Activated CD8-positive, alpha-beta T cell treated with anti-CD3 and anti-CD28 coated beads for 36 hours (primary cell): Measurements from ENCODE around the gene AQP1. TPM values are rescaled to one million over a fixed set of nuclear protein-coding genes. Genes with fewer than 3 reads are reported as not detected.

ENCODE experiments used
- ATAC-seq: fragments of 200-7000 bp; cut with Tn5 transposase; one replicate; pipeline ENCODE4 v1.10.0; 2021; ENCODE audit warnings: mild to moderate bottlenecking, moderate library complexity
- CTCF ChIA-PET: fragments of 350-600 bp; sonication (Branson Sonifier 250); formaldehyde crosslinking; loops from one replicate; lab custom pipeline; 2021; ENCODE audit warnings: antibody characterized with exemption; lab: Charles Lee
- POLR2A ChIA-PET: fragments of 350-600 bp; sonication (Branson Sonifier 250); formaldehyde crosslinking; loops from one replicate; lab custom pipeline; 2021; ENCODE audit warnings: antibody characterized with exemption; lab: Charles Lee
- DNase-seq: peaks from one replicate; pipeline ENCODE4 v3.0.0-alpha.2; 2020
- H3K27ac Mint-ChIP-seq: one replicate; pipeline ENCODE4 v1.8.0; 2021; ENCODE audit warnings: mild to moderate bottlenecking, mixed read lengths
- H3K27me3 Mint-ChIP-seq: one replicate; pipeline ENCODE4 v1.8.0; 2021; ENCODE audit warnings: mixed read lengths
- H3K36me3 Mint-ChIP-seq: one replicate; pipeline ENCODE4 v1.8.0; 2021; ENCODE audit warnings: low read depth, mixed read lengths
- H3K4me1 Mint-ChIP-seq: one replicate; pipeline ENCODE4 v1.8.0; 2021; ENCODE audit warnings: low read depth, mixed read lengths
- H3K4me3 Mint-ChIP-seq: one replicate; pipeline ENCODE4 v1.8.0; 2021; ENCODE audit warnings: mild to moderate bottlenecking, moderate library complexity, mixed read lengths
- H3K9me3 Mint-ChIP-seq: one replicate; pipeline ENCODE4 v1.8.0; 2021; ENCODE audit warnings: mixed read lengths
- intact Hi-C: fragments of 100-400 bp; cut with micrococcal nuclease; formaldehyde crosslinking; loops from one replicate; pipeline ENCODE4 v1.10.0; 2022
- total RNA-seq, 2 experiments: library from RNA; stranded (reverse); gene quantifications; one replicate each; pipeline ENCODE4 v1.2.3, GENCODE V29; 2021
- TF ChIP-seq, protein P1 (sequence below): fragments of 200-600 bp; IDR thresholded peaks from one replicate; pipeline ENCODE4 v1.8.0; 2022; ENCODE audit warnings: antibody characterized with exemption, mild to moderate bottlenecking

Gene AQP1
- total RNA-seq, 2 experiments from 2014 or later: 0.22 to 0.27 TPM

DNA sequence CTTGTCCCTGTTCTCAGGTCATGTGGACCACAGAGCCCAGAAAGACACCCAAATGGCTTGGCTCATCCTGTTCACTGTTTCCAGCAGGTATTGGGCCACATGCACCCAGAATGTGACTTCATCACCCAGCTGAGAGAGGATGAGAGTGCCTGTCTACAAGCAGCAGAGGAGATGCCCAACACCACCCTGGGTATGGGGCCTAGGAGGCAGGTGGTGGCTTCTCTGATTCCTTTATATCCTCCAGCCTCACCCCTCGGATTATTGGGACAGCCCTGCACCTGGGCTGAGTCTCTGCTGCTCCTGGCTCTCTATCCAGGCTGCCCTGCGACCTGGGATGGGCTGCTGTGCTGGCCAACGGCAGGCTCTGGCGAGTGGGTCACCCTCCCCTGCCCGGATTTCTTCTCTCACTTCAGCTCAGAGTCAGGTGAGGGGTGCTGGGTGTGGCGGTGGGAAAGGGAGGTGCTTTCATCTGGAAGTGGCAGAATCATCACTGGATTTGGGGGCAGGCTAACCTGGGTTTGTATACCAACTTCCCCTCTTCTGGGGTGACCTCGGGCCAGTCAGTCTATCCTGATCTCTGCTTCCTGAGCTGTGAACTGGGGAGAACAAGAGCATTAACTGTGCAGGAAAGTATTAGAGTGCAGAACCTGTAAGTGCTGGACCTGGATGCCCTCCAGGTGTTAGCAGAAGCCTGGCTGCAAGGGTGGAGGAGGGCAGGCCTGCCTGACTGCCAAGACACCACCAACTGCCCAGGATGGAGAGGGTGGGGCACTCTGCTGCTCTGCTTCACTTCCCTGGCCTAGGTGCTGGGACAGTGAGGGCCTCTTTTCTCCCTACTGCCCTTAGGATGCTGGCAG lies 57.3 kb downstream of the AQP1 start:
- CTCF ChIA-PET: interaction anchor here (2.0 to 6.8 kb wide), 2 partner anchors 15 to 30 kb away, joined by 4 to 33 read pairs; no protein-coding TSS in a partner anchor

DNA sequence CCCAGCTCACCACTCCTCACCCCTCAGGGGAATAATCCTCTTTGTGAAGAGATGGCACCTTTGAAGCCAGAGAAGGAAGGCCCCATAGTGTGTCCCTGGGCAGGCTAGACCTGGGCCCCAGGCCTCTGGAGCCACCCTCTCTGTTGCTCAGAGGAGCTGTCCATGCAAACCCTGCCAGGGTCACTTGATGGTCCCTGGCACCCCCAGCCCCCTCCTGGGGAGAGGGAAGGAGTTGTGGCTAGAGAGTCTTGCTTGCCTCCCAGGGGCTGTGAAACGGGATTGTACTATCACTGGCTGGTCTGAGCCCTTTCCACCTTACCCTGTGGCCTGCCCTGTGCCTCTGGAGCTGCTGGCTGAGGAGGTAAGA lies 57.9 kb downstream of the AQP1 start:
- intact Hi-C loops: no loop called here
- no peak overlapping the region for H3K4me3 Mint-ChIP-seq
- no peak overlapping the region for H3K27ac Mint-ChIP-seq
- ChIA-PET POLR2A (no interaction called here), CTCF (interaction anchor here (2.0 to 6.8 kb wide), 3 partner anchors 14 to 153 kb away, joined by 4 to 33 read pairs (median 33); no protein-coding TSS in a partner anchor)
- ATAC-seq: no peak
- TF ChIP-seq, protein P1, sequence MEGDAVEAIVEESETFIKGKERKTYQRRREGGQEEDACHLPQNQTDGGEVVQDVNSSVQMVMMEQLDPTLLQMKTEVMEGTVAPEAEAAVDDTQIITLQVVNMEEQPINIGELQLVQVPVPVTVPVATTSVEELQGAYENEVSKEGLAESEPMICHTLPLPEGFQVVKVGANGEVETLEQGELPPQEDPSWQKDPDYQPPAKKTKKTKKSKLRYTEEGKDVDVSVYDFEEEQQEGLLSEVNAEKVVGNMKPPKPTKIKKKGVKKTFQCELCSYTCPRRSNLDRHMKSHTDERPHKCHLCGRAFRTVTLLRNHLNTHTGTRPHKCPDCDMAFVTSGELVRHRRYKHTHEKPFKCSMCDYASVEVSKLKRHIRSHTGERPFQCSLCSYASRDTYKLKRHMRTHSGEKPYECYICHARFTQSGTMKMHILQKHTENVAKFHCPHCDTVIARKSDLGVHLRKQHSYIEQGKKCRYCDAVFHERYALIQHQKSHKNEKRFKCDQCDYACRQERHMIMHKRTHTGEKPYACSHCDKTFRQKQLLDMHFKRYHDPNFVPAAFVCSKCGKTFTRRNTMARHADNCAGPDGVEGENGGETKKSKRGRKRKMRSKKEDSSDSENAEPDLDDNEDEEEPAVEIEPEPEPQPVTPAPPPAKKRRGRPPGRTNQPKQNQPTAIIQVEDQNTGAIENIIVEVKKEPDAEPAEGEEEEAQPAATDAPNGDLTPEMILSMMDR: no peak
- H3K36me3 Mint-ChIP-seq: no peaks in the 10 kb centered on the region
- H3K9me3 Mint-ChIP-seq: no peaks in the 10 kb centered on the region
- peaks cover 16% of the 10 kb centered on the region for H3K27me3 Mint-ChIP-seq
- DNase-seq: no peak
- no peaks in the 10 kb centered on the region for H3K4me1 Mint-ChIP-seq

More for the DNA sequence above, 57.3 kb downstream of the AQP1 start:
- Mint-ChIP-seq H3K36me3 (no peaks in the 10 kb centered on the region), H3K27ac (no peak overlapping the region), H3K4me1 (no peaks in the 10 kb centered on the region), H3K27me3 (peaks cover 18% of the 10 kb centered on the region), H3K9me3 (no peaks in the 10 kb centered on the region), H3K4me3 (no peak overlapping the region)
- TF ChIP-seq, protein P1: no peak
- POLR2A ChIA-PET: no interaction called here
- DNase-seq (no peak), ATAC-seq (no peak)
- intact Hi-C loops: no loop called here

DNA sequence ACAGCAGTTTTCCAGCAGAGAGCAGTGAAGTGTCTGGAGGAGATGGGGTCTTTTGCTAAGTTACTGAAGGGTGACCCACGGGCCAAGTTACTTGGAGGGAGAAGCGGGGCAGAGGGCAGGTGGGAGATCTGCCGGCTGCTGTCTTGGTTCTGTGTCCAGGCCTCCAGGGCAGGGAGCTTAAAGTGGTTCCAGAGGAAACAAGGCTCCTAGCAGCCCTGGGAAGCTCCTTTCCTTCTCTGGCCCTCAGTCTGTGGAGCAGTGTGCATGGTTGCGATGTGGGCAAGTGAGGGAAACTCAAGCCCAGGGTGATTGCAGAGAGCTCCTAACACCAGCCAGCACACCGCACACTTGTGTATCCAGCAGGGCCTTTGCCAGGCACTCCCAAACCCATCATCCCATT lies 58.4 kb downstream of the AQP1 start:
- H3K27ac Mint-ChIP-seq: no peak overlapping the region
- TF ChIP-seq, protein P1: no peak
- no peaks in the 10 kb centered on the region for H3K9me3 Mint-ChIP-seq
- DNase-seq (no peak), ATAC-seq (no peak)
- no peaks in the 10 kb centered on the region for H3K36me3 Mint-ChIP-seq
- ChIA-PET CTCF (interaction anchor here (2.0 to 6.8 kb wide), 3 partner anchors 14 to 153 kb away, joined by 4 to 33 read pairs (median 33); no protein-coding TSS in a partner anchor), POLR2A (no interaction called here)
- H3K27me3 Mint-ChIP-seq: peaks cover 16% of the 10 kb centered on the region
- no peaks in the 10 kb centered on the region for H3K4me1 Mint-ChIP-seq
- H3K4me3 Mint-ChIP-seq: no peak overlapping the region
- intact Hi-C loops: no loop called here

DNA sequence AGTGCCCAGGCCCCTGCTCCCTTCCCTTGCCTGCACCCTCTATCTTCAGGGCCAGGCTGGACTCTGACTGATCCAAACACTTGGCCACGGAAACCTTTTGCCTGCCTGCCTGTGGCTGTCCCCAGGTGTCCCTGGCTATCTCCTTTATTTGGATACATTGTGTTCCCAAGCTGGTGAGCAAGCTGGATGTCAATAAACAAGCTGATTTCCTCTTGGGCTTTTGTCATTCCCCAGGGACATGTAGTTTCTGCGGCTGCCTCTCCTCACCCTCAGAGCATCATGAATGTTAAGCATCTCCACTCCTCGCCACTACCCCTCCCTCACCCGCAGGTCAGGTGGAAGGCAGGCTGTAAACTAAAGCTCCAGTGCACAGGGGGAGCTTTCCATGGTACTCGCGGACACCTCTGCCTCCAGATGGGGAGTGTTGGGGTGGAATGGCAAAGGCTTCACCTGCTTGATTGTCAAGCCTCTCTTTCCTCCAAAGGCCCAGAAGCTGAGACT lies 59.0 kb downstream of the AQP1 start:
- no peaks in the 10 kb centered on the region for H3K36me3 Mint-ChIP-seq
- no peak overlapping the region for H3K27ac Mint-ChIP-seq
- H3K27me3 Mint-ChIP-seq: peaks cover 18% of the 10 kb centered on the region
- POLR2A ChIA-PET: no interaction called here
- no peaks in the 10 kb centered on the region for H3K9me3 Mint-ChIP-seq
- ATAC-seq (no peak), DNase-seq (no peak)
- H3K4me1 Mint-ChIP-seq: no peaks in the 10 kb centered on the region
- intact Hi-C loops: no loop called here
- CTCF ChIA-PET: interaction anchor here (0.8 to 6.8 kb wide), 5 partner anchors 11 to 164 kb away, joined by 4 to 33 read pairs (median 5); no protein-coding TSS in a partner anchor
- H3K4me3 Mint-ChIP-seq: no peak overlapping the region
- TF ChIP-seq, protein P1: no peak

DNA sequence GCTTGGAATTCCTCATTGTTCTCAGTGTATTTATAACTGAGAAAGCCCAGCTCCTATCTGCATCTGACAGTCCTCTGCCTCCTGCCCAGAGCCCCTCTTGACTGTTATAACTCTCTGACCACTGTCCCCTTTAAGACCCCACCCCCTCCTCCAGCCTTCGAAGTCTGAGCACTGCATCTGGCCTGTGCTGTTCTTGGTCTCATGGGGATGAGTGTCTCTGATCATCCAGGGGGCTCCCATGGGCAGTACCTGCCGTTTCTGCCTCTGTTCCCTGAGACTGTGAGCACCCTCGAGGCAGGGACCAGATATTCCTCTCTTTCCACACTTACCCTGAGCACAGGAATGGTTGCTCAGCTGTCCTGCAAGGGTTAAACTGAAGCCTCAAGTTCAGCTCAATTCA lies 59.8 kb downstream of the AQP1 start:
- Mint-ChIP-seq H3K4me3 (no peak overlapping the region), H3K9me3 (no peaks in the 10 kb centered on the region), H3K27me3 (peaks cover 22% of the 10 kb centered on the region), H3K4me1 (no peaks in the 10 kb centered on the region), H3K27ac (no peak overlapping the region), H3K36me3 (no peaks in the 10 kb centered on the region)
- ATAC-seq (no peak), DNase-seq (no peak)
- ChIA-PET POLR2A (interaction anchor here (0.7 kb wide), 1 partner anchor 30 kb away, joined by 3 read pairs; no protein-coding TSS in a partner anchor), CTCF (interaction anchor here (0.8 to 6.8 kb wide), 6 partner anchors 10 to 163 kb away, joined by 4 to 33 read pairs (median 6); no protein-coding TSS in a partner anchor)
- intact Hi-C loops: no loop called here
- TF ChIP-seq, protein P1: no peak
